Measurements from ENCODE around the gene GNAT1.
"Not testable (repeated sequence)": the region's sequence is repeated elsewhere in the genome, so short reads cannot be mapped to it uniquely, and the experiment has no call there.

Gene GNAT1

GRCh38 chr3:50243543-50243895 is 52.1 kb downstream of the GNAT1 start:
- no peak for DNase-seq

- not testable (repeated sequence) for DNase-seq
These were observed 53.4 kb downstream of the GNAT1 start for GRCh38 chr3:50244813-50245212.

GRCh38 chr3:50245251-50245745 is 53.9 kb downstream of the GNAT1 start:
- DNase-seq = no peak

GRCh38 chr3:50245831-50246516 is 54.6 kb downstream of the GNAT1 start:
- DNase-seq = peak; percentile 30

GRCh38 chr3:50246517-50246954 is 55.1 kb downstream of the GNAT1 start:
- DNase-seq = no peak

Measured in NCI-H2171 (cell line).